Amygdala (tissue), 56 donors: ENCODE results near the gene PRPF18.
A peak's percentile ranks its signal among the peaks of the same experiment; 100 is the strongest.
"Not testable (repeated sequence)": the region's sequence is repeated elsewhere in the genome, so short reads cannot be mapped to it uniquely, and the experiment has no call there.

Experiments
- DNase-seq, 56 donors: peaks; one replicate each; lab custom pipeline; 2025; lab: John Stamatoyannopoulos, UW

PRPF18 gene

GRCh38 chr10:13586676-13587355, at the start of gene PRPF18:
Gene PRPF18 (plus strand): TSS chr10:13586965. CDS start chr10:13587087, 122 bp downstream.
- peak; percentile 48 to 95 (median 84) for DNase-seq

DNA sequence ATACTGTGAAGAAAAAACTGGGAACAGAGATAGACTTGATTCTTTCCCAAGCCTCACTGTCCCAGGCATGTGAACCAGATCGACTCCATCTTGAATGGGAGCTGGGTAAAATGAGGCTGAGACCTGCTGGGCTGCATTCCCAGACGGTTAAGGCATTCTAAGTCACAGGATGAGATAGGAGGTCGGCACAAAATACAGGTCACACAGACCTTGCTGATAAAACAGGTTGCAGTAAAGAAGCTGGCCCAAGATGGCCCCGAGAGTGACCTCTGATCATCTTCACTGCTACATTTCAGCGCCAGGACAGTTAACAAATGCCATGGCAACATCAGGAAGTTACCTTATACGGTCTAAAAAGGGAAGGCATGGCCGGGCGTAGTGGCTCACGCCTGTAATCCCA, 48.8 kb upstream of the PRPF18 start:
- DNase-seq = not testable (repeated sequence)

DNA sequence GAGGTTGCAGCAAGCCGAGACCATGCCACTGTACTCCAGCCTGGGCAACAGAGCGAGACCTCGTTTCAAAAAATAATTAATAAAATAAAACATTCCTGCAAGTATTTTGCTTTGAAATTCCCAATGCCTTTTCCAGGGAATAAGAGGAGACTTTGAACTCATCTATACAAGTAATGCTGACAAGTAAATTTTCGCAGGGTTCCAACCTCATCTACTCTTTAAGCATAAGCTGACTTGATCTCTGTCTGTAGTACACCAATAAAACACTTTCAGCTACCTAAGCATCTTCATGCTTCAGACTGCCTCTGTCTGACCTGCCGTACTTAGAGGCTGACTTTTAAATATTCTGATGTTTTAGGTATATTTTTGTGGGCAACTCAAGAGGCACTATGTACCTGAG, 44.2 kb upstream of the PRPF18 start:
- no peak for DNase-seq

DNA sequence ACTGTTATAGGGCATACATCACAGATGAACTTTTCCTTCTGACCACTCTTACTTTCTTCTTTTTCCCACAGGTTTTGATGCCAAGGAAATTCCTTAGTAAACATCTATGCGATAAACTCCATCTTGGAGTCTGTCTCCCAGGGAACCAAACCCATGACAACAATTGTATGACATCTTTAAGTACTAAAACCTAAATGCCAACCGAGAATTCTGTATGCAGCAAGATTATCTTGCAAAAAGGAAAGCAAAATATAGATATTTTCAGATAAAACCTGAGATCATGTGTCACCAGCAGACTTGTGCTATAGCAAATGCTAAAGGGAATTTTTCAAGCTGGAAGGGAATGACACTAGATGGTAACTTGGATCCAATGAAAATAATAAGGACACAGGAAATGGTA, 36.0 kb upstream of the PRPF18 start:
- no peak for DNase-seq

GRCh38 chr10:13555884-13556510, 30.8 kb upstream of the PRPF18 start:
- no peak for DNase-seq

GRCh38 chr10:13559124-13559700, 27.6 kb upstream of the PRPF18 start:
- no peak for DNase-seq

DNA sequence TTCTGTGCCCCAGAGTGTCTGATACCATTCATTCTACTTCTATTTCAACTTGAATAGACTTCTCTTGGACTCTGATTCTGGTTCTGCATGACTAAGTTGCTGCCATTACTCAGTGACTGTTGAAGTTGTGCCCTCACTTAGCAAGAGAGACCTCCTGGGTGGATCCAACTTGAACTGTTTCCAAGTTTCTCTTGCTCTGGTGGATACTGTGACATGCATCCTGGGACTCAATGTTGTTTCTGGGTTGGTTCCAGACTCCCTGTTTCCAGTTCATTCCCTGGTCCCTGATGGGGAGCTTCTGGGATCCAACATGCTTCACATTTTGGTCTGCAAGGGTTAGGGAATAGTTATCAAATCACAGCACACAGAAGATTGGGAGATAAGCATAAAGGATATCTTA, 26.2 kb upstream of the PRPF18 start:
- no peak for DNase-seq

GRCh38 chr10:13563481-13564445, 23.0 kb upstream of the PRPF18 start:
- no peak for DNase-seq

GRCh38 chr10:13564576-13564975, 22.2 kb upstream of the PRPF18 start:
- DNase-seq = no peak

- DNase-seq = no peak
These were observed 19.7 kb upstream of the PRPF18 start for GRCh38 chr10:13567030-13567429.

DNA sequence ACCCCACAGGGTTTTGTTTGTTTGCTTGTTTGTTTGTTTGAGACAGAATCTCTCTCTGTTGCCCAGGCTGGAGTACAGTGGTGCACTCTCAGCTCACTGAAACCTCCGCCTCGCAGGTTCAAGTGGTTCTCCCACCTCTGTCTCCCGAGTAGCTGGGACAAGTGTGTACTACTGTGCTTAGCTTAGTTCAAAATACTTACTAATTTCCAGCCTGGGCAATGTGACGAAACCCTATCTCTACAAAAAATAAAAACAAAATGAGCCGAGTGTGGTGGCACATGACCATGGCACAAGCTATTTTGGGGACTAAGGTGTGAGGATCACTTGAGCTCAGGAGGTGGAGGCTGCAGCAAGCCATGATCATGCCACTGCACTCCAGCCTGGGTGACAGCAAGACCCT, 15.2 kb upstream of the PRPF18 start:
- DNase-seq = no peak

- DNase-seq = no peak
These were observed 12.8 kb upstream of the PRPF18 start for GRCh38 chr10:13573960-13574359.

GRCh38 chr10:13585195-13585751, 1.5 kb upstream of the PRPF18 start:
- DNase-seq = no peak

DNA sequence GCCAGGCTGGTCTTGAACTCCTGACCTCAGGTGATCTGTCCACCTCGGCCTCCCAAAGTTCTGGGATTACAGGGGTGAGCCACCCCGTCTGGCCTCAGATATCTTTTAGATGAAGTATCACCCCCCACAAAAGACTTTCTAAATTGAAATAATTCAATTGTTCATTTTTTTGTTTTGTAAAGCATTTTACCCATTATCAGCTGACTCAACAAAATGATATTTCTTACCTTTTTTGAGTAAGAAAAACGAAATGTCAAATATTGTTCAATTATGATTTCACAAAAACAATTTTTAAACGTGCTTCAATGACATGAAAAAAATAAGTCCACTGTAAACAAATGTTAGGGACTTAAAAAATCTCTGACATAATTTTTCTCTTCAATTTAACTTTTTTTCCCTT, 822 bp upstream of the PRPF18 start:
- DNase-seq = no peak

DNA sequence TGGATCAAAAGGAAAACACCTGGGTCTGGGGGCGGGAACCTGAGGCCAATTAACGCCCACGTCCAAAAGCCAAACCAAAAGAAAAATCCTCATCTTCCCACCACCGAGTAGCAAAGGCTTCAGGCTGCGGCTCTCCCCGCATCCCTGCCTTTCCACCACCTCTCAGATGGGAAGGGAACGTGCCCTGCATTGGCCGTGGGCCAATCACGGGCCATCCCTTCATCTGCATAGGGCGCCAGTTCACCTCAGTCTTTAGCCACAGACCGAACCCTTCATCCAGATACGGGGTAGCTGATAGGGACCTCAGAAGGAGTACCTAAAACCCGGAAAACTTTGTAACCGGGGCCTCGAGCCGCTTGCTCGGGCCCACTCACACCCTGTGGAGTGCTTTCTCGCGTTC, 626 bp downstream of the PRPF18 start:
- peak in 1 of 56 donors; percentile 2 for DNase-seq

- no peak for DNase-seq
These were observed 2.6 kb downstream of the PRPF18 start for GRCh38 chr10:13589316-13589715.

DNA sequence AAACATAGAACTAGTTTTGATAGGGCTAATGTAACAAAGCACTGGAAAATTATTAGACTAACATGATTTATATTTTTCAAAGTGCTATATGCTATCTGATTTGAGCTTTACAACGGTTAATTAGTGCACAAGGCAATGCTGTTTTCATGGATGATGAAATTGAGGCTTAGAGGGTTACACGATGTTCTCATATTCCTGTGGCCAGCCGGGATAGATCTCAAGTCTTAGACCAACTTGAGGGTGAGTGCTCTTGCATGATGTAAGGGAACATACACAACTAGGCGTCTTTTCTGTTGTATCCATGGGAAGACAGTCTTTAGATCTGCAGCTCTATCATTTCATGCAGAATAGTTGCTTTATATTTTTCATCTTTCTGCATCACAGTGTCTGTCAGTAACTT, 4.1 kb downstream of the PRPF18 start:
- no peak for DNase-seq

- DNase-seq = no peak
These were observed 5.5 kb downstream of the PRPF18 start for GRCh38 chr10:13592306-13592705.

- DNase-seq = no peak
These were observed 6.8 kb downstream of the PRPF18 start for GRCh38 chr10:13593535-13593934.

DNA sequence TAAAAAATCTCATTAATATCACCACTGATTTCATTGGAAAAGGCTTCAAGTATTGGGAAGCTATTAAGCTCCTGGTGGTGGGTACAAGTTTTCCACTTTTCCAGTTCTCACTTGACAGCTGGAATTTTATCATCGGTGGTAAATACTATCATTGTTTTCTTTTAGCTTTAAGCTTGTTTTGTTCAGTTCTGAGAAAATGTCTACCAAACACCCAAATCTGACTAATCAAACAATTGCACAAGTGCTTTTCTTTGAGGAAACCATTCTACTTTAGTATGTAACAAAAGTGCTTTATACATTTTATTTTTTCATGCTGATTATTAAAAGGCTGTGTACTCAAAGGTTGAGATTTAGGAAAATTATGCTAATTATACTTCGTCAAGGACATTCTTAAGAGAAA, 7.9 kb downstream of the PRPF18 start:
- DNase-seq = no peak

GRCh38 chr10:13597909-13598308, 11.1 kb downstream of the PRPF18 start:
- no peak for DNase-seq
